ENCODE measurements around the gene IQSEC1.

The IQSEC1 gene

DNA sequence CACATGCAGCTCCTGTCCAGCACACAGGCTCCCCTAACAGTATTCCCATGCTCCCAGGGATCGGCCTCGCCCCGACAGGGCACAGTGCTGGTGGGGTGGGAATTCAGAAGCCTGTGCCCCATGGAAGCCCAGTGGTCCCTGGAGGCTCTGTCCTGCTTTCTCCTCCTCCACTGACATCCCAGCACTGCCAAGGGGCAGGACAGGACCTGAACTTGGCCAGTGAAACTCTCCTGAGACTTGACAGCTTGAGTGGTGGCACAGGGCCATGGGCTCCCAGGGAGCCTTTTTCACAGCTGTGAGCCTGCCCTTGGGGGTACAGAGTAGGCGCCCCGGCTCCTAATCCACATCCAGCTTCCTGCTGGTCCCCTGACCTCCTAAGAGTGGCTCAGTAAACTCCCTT, 38.4 kb downstream of the IQSEC1 start:
- no peak overlapping the region for H3K4me3 ChIP-seq (replicated peaks in 1 of 2; ENCODE audit: low read depth in 2 of 2, low read length in 2 of 2)
- TF ChIP-seq, protein P1, sequence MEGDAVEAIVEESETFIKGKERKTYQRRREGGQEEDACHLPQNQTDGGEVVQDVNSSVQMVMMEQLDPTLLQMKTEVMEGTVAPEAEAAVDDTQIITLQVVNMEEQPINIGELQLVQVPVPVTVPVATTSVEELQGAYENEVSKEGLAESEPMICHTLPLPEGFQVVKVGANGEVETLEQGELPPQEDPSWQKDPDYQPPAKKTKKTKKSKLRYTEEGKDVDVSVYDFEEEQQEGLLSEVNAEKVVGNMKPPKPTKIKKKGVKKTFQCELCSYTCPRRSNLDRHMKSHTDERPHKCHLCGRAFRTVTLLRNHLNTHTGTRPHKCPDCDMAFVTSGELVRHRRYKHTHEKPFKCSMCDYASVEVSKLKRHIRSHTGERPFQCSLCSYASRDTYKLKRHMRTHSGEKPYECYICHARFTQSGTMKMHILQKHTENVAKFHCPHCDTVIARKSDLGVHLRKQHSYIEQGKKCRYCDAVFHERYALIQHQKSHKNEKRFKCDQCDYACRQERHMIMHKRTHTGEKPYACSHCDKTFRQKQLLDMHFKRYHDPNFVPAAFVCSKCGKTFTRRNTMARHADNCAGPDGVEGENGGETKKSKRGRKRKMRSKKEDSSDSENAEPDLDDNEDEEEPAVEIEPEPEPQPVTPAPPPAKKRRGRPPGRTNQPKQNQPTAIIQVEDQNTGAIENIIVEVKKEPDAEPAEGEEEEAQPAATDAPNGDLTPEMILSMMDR (IDR thresholded peaks at IDR 0.05; ENCODE audit: low read depth, low read length): no peak
- DNase-seq (ENCODE audit: low read depth in 2 of 2): no peak

DNA sequence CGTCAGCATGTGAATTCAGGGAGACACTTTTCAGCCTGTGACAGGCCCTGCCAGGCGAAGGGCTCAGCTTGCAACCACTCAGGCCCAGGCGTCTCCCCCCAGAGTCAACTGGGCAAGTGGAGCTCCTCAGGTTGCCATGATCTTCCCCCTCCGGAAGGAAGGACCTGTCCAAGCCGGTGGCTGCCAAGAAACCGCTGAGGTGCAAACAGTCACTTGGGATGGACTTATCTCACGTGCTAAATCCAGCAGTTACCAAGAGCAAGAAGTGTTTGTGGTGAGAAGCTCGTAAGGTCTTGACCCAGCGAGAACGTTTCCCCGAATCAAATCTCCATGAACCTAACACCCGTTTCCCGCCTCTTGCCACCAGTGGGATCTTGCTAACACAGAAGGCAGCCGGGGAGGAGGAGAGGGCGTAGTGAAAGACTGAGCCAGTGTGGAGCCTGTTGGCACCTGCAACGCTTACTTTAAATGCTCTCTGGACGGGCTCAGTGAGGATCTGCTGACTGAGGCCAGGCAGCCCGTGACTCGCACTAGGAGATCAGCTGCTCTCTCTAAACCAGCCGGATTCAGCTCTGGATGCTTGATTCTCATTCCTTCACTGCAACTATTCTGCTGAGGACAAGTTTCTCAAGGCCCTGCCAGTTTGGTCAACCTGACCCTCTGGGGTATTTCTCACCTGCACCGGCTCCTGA, 39.0 kb downstream of the IQSEC1 start:
- DNase-seq (ENCODE audit: low read depth in 2 of 2): no peak
- TF ChIP-seq, protein P1 (IDR thresholded peaks at IDR 0.05; ENCODE audit: low read depth, low read length): no peak

DNA sequence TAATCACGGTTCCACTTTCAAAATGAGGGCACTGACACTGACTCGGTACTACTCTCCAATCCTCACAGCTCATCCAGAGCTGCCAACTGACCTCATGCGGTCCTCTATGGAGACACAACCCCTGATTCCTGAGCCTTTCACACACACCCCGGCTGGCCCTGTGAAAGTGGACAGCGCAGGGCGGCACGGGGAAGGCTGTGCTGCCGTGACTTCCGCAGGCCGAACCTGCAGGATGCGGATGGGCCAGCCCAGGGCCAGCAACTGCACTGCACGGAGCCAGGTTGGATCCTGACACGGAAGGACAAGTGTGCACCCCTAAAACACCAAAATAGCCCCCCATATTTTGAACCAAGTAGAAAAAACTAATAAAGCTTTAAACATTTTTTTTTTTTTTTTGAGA, 41.0 kb downstream of the IQSEC1 start:
- DNase-seq (ENCODE audit: low read depth in 2 of 2): no peak
- TF ChIP-seq, protein P1 (IDR thresholded peaks at IDR 0.05; ENCODE audit: low read depth, low read length): no peak
- H3K4me3 ChIP-seq (replicated peaks in 1 of 2; ENCODE audit: low read depth in 2 of 2, low read length in 2 of 2): no peak overlapping the region

More for the DNA sequence above, 39.0 kb downstream of the IQSEC1 start:
- no peak overlapping the region for H3K4me3 ChIP-seq (replicated peaks in 1 of 2; ENCODE audit: low read depth in 2 of 2, low read length in 2 of 2)

DNA sequence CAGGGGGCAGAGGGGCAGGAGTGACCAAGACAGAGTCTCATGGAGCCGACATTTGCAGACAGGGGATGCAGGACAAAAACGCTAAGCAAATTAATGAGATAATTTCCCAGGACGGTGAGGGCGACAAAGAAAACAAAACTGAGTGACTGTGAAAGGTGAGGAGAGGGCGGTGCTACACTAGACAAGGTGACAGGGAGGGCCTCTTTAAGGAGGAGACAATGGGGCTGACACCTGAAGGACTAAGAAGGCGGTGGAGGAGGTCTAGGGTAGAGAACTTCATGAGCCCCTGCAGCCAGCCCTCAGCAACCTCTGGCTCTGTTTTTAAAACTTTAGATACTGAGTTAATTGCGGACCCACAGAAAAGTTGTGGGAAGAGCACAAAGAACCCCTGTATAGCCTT, 41.6 kb downstream of the IQSEC1 start:
- no peak overlapping the region for H3K4me3 ChIP-seq (replicated peaks in 1 of 2; ENCODE audit: low read depth in 2 of 2, low read length in 2 of 2)
- TF ChIP-seq, protein P1 (IDR thresholded peaks at IDR 0.05; ENCODE audit: low read depth, low read length): no peak
- no peak for DNase-seq (ENCODE audit: low read depth in 2 of 2)

DNA sequence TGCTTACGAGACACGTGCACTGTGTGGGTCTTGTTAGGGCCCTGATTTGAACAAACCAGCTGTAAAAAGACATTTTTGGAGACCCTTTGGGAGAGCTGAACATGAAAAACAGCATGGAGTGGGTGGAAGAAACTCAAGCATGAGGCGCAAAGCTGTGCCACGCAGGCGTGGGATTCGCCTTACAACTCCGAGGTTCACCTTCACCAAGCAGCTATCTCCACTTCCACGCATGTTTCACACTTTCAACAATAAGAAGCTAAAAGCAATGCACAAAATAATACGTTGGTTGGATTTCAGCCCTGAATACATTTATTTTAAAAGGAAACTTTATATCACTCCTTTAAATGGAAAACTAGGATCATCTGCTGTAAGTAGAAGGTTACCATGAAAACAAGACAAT, 42.5 kb downstream of the IQSEC1 start:
- DNase-seq (ENCODE audit: low read depth in 2 of 2): no peak
- TF ChIP-seq, protein P1 (IDR thresholded peaks at IDR 0.05; ENCODE audit: low read depth, low read length): no peak
- H3K4me3 ChIP-seq (replicated peaks in 1 of 2; ENCODE audit: low read depth in 2 of 2, low read length in 2 of 2): no peak overlapping the region

DNA sequence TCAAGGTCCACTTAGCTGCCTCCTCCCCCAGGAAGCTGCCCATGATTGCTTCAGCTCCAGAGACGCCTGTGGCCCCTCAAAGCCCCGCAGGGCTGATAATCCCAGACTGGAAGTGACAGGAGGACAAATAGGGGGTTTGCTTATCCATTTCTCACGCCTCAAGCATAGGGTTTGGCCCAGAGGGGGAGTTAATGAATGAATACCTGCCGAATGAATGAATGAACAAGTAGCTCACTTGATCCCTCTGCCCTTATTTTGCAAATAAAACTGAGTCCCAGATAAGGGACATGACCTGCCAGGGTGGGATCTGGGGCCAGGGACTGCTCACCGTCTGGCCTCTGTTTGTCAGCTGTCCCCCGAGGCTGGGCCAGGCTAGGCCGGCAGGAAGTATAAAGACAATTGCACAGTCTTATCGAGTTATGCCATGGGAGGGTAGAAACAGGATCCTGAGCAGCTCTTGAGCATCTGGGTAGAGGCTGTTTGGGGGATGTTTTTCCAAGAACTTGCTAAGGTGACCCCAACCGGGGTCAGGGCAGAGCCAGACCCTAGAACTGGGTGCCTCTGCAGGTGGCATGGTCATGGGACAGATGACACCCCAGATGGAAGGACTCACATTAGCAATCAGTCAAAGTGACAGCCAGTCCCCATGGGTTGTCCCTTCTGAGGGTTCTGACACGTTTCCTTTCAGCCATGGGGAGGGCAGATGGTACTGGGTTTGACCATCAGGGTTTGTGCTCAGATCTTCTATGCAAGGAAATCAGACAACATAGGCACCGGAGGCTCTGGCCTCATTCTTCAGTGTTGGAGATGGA, 45.0 kb downstream of the IQSEC1 start:
- TF ChIP-seq, protein P1 (IDR thresholded peaks at IDR 0.05; ENCODE audit: low read depth, low read length): no peak
- H3K4me3 ChIP-seq (replicated peaks in 1 of 2; ENCODE audit: low read depth in 2 of 2, low read length in 2 of 2): no peak overlapping the region
- no peak for DNase-seq (ENCODE audit: low read depth in 2 of 2)

Data from cardiac fibroblast (primary cell).